ENCODE data around the gene ZNF778. TPM values are rescaled to one million over a fixed set of nuclear protein-coding genes. Genes with fewer than 3 reads are reported as not detected.

ZNF778 gene
- total and polyA plus RNA-seq, 2 donors from 2014 or later: 2.2 to 12.7 TPM

- Histone ChIP-seq H3K27me3 (ENCODE audit: control insufficient read depth, insufficient read depth, low read length) (no peaks in the 10 kb centered on the region), H3K27ac (ENCODE audit: low read depth in 2 of 2, low read length in 2 of 2) (no peak overlapping the region), H3K4me3 (ENCODE audit: low read length in 3 of 3) (no peak overlapping the region), H3K9me3 (ENCODE audit: control insufficient read depth in 2 of 3, insufficient read depth in 1 of 3, low read length in 3 of 3) (no peaks in the 10 kb centered on the region), H3K36me3 (ENCODE audit: control insufficient read depth in 2 of 3, insufficient read depth in 3 of 3, low read length in 3 of 3) (no peaks in the 10 kb centered on the region), H3K9ac (ENCODE audit: low read length in 3 of 3) (no peak overlapping the region), H3K4me1 (ENCODE audit: control insufficient read depth in 2 of 3, insufficient read depth in 2 of 3, low read depth in 1 of 3, low read length in 3 of 3) (peaks cover 0 to 1% (median 0%) of the 10 kb centered on the region in 3 donors)
- TF ChIP-seq, protein P1, sequence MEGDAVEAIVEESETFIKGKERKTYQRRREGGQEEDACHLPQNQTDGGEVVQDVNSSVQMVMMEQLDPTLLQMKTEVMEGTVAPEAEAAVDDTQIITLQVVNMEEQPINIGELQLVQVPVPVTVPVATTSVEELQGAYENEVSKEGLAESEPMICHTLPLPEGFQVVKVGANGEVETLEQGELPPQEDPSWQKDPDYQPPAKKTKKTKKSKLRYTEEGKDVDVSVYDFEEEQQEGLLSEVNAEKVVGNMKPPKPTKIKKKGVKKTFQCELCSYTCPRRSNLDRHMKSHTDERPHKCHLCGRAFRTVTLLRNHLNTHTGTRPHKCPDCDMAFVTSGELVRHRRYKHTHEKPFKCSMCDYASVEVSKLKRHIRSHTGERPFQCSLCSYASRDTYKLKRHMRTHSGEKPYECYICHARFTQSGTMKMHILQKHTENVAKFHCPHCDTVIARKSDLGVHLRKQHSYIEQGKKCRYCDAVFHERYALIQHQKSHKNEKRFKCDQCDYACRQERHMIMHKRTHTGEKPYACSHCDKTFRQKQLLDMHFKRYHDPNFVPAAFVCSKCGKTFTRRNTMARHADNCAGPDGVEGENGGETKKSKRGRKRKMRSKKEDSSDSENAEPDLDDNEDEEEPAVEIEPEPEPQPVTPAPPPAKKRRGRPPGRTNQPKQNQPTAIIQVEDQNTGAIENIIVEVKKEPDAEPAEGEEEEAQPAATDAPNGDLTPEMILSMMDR (IDR thresholded peaks at IDR 0.05; ENCODE audit: borderline replicate concordance, extremely low read depth, insufficient read depth): no peak
- FAIRE-seq (no peak), DNase-seq (no peak)
- intact Hi-C loops (cut with DNase I): no loop called here
Observed at GRCh38 chr16:89176717-89177116, 40.8 kb upstream of the ZNF778 start.

DNA sequence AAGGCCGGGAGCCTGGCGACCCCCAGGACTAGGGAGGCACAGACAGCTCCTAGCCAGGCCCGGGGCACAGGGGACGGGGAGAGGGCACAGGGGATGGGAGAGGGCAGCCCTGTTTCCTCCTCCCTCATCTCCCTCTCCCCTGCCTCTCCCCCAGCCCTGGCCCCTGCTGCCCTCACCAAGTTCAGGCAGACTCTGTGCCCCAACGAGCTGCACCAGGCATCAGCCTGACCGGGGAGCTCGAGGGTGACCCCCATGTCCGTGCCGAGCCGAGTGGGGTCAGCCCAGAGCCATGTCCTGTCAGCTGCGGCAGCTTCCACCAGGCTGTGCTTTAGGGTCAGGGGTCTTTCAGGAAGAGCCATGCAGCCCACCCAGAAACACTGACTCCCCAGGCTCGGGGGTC is 40.0 kb upstream of the ZNF778 start:
- intact Hi-C loops (cut with DNase I): no loop called here
- H3K4me1 ChIP-seq (ENCODE audit: control insufficient read depth in 2 of 3, insufficient read depth in 2 of 3, low read depth in 1 of 3, low read length in 3 of 3): no peaks in the 10 kb centered on the region
- H3K36me3 ChIP-seq (ENCODE audit: control insufficient read depth in 2 of 3, insufficient read depth in 3 of 3, low read length in 3 of 3): no peaks in the 10 kb centered on the region
- TF ChIP-seq, protein P1 (IDR thresholded peaks at IDR 0.05; ENCODE audit: borderline replicate concordance, extremely low read depth, insufficient read depth): no peak
- no peak for FAIRE-seq
- DNase-seq: no peak
- H3K27me3 ChIP-seq (ENCODE audit: control insufficient read depth, insufficient read depth, low read length): no peaks in the 10 kb centered on the region
- no peak overlapping the region for H3K9ac ChIP-seq (ENCODE audit: low read length in 3 of 3)
- no peak overlapping the region for H3K4me3 ChIP-seq (ENCODE audit: low read length in 3 of 3)
- H3K27ac ChIP-seq (ENCODE audit: low read depth in 2 of 2, low read length in 2 of 2): no peak overlapping the region
- no peaks in the 10 kb centered on the region for H3K9me3 ChIP-seq (ENCODE audit: control insufficient read depth in 2 of 3, insufficient read depth in 1 of 3, low read length in 3 of 3)

DNA sequence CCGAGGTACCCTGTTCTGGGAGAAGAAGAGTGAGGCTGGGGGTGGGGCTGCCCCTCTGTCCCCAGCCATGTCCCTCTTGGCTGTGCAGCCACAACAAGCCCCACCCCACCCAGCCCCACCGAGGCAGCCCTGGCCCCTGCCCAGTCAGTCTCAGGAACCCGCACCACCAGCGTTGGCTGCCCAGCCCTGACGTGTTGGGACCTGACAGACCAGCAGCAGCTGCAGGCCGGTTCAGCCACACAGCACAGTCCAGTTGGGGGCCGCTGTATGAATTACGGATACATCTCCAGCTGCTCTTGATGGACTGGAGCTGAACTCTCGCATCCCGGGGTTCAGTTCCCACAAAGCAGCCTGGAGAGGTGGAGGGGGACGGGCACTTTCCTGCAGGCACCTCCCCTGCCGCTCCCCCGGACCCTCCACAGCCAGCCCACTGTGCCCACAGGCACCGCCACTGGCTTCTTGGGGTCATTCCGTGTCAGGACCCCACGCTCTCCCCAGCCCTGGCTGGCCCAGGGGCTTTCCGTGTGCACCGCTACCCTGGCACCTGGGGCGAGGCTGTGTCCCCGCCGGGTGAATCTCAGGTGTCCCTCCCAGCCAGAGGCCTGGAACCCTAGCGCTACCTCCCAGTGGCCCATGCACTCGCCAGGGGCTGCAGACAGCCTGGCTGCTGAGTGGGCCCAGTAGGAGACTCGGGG is 38.9 kb upstream of the ZNF778 start:
- TF ChIP-seq, protein P1 (IDR thresholded peaks at IDR 0.05; ENCODE audit: borderline replicate concordance, extremely low read depth, insufficient read depth): no peak
- Histone ChIP-seq H3K4me1 (ENCODE audit: control insufficient read depth in 2 of 3, insufficient read depth in 2 of 3, low read depth in 1 of 3, low read length in 3 of 3) (no peaks in the 10 kb centered on the region), H3K9ac (ENCODE audit: low read length in 3 of 3) (no peak overlapping the region), H3K9me3 (ENCODE audit: control insufficient read depth in 2 of 3, insufficient read depth in 1 of 3, low read length in 3 of 3) (no peaks in the 10 kb centered on the region), H3K27me3 (ENCODE audit: control insufficient read depth, insufficient read depth, low read length) (no peaks in the 10 kb centered on the region), H3K4me3 (ENCODE audit: low read length in 3 of 3) (no peak overlapping the region), H3K36me3 (ENCODE audit: control insufficient read depth in 2 of 3, insufficient read depth in 3 of 3, low read length in 3 of 3) (no peaks in the 10 kb centered on the region), H3K27ac (ENCODE audit: low read depth in 2 of 2, low read length in 2 of 2) (no peak overlapping the region)
- intact Hi-C loops (cut with DNase I): no loop called here
- DNase-seq: no peak
- no peak for FAIRE-seq

DNA sequence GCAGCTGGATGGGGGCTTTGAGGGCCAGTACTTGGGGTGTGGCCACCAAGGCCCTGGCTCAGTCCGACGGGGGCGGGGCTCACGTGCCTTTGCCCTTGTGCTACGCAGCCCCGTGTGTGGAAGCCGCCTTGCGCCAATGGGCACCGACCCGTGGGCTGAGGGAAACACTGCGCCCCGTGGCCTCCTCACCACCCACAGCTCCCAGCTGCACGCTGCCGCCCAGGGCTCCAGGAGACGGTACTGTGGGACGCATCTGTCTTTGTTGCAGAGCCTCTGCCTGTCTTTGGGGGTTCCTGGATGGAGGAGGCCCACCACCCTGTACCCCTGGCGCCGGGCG is 38.4 kb upstream of the ZNF778 start:
- Histone ChIP-seq H3K9me3 (ENCODE audit: control insufficient read depth in 2 of 3, insufficient read depth in 1 of 3, low read length in 3 of 3) (no peaks in the 10 kb centered on the region), H3K9ac (ENCODE audit: low read length in 3 of 3) (no peak overlapping the region), H3K27ac (ENCODE audit: low read depth in 2 of 2, low read length in 2 of 2) (no peak overlapping the region), H3K4me3 (ENCODE audit: low read length in 3 of 3) (no peak overlapping the region), H3K27me3 (ENCODE audit: control insufficient read depth, insufficient read depth, low read length) (no peaks in the 10 kb centered on the region), H3K4me1 (ENCODE audit: control insufficient read depth in 2 of 3, insufficient read depth in 2 of 3, low read depth in 1 of 3, low read length in 3 of 3) (no peaks in the 10 kb centered on the region), H3K36me3 (ENCODE audit: control insufficient read depth in 2 of 3, insufficient read depth in 3 of 3, low read length in 3 of 3) (no peaks in the 10 kb centered on the region)
- TF ChIP-seq, protein P1 (IDR thresholded peaks at IDR 0.05; ENCODE audit: borderline replicate concordance, extremely low read depth, insufficient read depth): no peak
- DNase-seq (no peak), FAIRE-seq (no peak)
- intact Hi-C loops (cut with DNase I): no loop called here
